Upper lobe of right lung (tissue), 1 donor: ENCODE measurements around the gene SRGAP3. TPM values are rescaled to one million over a fixed set of nuclear protein-coding genes. Genes with fewer than 3 reads are reported as not detected.

Experiments
- ATAC-seq: fragments of 200-7000 bp; cut with Tn5 transposase; one replicate; pipeline ENCODE4 v1.9.1; 2020; ENCODE audit warnings: mild to moderate bottlenecking, moderate library complexity
- DNase-seq: peaks from one replicate; pipeline ENCODE4 v3.0.0-alpha.2; 2020
- H3K27ac ChIP-seq: fragments of 200-600 bp; one replicate; pipeline ENCODE4 v1.8.0; 2022
- H3K27me3 ChIP-seq: fragments of 200-600 bp; one replicate; pipeline ENCODE4 v1.8.0; 2022; ENCODE audit warnings: mild to moderate bottlenecking
- H3K36me3 ChIP-seq: fragments of 200-600 bp; one replicate; pipeline ENCODE4 v1.8.0; 2022
- H3K4me1 ChIP-seq: fragments of 200-600 bp; one replicate; pipeline ENCODE4 v1.8.0; 2022
- H3K4me3 ChIP-seq: fragments of 200-600 bp; one replicate; pipeline ENCODE4 v1.8.0; 2022; ENCODE audit warnings: mild to moderate bottlenecking
- H3K9me3 ChIP-seq: fragments of 200-600 bp; one replicate; pipeline ENCODE4 v1.8.0; 2022
- intact Hi-C: fragments of 100-400 bp; cut with DNase I; formaldehyde crosslinking; loops from one replicate; pipeline ENCODE4 v1.11.0; 2022
- total RNA-seq: library from RNA; stranded (reverse); fragmentation: NEBNext Ultra II Directional; extraction: Animal tissue kit (Norgen Biotek cat#: 25700); gene quantifications from one replicate; pipeline ENCODE4 v1.2.1, GENCODE V29; 2021
- TF ChIP-seq, protein P1 (sequence below): fragments of 200-600 bp; IDR thresholded peaks from one replicate; pipeline ENCODE4 v1.8.0; 2022; ENCODE audit warnings: antibody characterized with exemption
- donor health status: DM: no; HTN: yes; CAD: no; lungs with severe emphysema.

The SRGAP3 gene
- total RNA-seq, 1 donor from 2014 or later = 3.2 TPM

DNA sequence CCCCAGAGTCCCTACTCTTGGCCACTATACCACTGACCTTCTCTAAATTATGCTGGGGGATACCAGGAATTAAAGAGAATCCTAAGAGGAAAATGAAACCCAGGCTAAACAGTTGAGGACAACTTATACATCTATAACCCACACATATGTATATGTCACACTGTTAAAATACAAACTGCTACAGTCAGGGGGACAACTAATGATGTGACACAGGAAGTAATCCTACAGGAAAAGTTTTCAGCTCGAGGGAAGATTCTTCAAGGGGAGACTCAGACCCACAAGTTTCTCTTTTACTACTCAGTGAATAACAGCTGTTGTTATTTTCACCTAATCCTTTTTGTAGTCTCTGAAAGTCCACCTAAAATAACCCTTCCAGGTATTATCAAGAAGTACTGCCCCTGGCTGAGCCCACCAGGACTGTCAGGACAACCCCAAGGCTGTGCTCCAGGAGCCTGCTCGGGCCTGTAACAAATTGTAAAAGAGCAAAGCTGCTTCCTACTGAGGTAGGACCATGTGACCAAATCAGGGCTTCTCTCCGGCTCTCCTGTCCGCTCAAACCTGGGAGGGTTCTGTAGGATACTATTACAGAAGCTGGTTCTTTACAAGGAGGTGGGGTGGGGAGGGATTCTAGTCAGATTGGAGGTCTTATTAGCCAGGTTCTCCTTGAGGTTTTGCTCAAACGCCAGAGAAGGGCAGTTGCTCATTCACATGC lies 91.6 kb downstream of the SRGAP3 start:
- Histone ChIP-seq H3K36me3 (no peaks in the 10 kb centered on the region), H3K27me3 (no peaks in the 10 kb centered on the region), H3K4me1 (no peaks in the 10 kb centered on the region), H3K27ac (no peak overlapping the region), H3K9me3 (no peaks in the 10 kb centered on the region), H3K4me3 (no peak overlapping the region)
- no peak for DNase-seq
- TF ChIP-seq, protein P1, sequence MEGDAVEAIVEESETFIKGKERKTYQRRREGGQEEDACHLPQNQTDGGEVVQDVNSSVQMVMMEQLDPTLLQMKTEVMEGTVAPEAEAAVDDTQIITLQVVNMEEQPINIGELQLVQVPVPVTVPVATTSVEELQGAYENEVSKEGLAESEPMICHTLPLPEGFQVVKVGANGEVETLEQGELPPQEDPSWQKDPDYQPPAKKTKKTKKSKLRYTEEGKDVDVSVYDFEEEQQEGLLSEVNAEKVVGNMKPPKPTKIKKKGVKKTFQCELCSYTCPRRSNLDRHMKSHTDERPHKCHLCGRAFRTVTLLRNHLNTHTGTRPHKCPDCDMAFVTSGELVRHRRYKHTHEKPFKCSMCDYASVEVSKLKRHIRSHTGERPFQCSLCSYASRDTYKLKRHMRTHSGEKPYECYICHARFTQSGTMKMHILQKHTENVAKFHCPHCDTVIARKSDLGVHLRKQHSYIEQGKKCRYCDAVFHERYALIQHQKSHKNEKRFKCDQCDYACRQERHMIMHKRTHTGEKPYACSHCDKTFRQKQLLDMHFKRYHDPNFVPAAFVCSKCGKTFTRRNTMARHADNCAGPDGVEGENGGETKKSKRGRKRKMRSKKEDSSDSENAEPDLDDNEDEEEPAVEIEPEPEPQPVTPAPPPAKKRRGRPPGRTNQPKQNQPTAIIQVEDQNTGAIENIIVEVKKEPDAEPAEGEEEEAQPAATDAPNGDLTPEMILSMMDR = no peak
- ATAC-seq = no peak
- intact Hi-C loops = no loop called here

DNA sequence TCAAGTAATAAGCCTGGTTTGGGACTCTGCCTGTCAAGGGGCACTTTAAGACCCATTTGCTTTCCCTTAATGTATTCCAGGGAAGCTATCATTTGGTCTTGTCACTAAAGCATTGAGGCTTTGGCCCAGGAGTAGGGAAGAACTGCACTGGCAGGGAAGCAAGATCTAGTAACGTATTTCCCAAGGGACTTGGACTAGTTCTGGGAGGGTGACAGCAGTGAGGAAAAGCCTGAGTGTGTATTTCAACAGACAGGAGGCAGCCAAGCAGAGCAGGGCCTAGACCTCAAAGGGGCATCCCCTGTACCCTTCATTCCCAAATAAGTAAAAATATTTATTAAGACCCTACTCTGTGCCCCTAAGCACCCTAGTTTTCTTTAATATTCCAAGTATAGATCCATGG lies 92.8 kb downstream of the SRGAP3 start:
- no peak for ATAC-seq
- Histone ChIP-seq H3K9me3 (no peaks in the 10 kb centered on the region), H3K4me1 (no peaks in the 10 kb centered on the region), H3K4me3 (no peak overlapping the region), H3K36me3 (no peaks in the 10 kb centered on the region), H3K27me3 (no peaks in the 10 kb centered on the region), H3K27ac (no peak overlapping the region)
- intact Hi-C loops = no loop called here
- TF ChIP-seq, protein P1 = no peak
- DNase-seq = no peak

DNA sequence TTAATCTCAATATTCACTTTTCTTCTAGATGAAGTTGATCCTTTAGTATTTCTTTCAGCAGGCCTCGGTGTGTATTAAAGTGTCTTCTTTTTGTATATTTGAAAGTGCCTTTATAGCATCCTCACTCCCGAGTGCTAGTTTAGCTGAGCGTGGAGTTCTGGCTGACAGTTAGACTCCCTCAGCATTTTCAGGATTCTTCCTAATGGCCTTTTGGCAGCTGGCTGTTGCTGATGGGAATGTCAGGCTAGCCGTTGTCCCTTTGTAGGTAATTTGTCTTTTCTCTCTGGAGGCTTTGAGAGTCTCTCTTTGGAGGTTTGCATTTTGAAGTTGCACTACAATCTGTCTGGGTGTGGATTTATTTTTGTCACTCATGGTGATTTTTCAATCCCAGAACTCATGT lies 94.4 kb downstream of the SRGAP3 start:
- no peaks in the 10 kb centered on the region for H3K36me3 ChIP-seq
- no peak for DNase-seq

DNA sequence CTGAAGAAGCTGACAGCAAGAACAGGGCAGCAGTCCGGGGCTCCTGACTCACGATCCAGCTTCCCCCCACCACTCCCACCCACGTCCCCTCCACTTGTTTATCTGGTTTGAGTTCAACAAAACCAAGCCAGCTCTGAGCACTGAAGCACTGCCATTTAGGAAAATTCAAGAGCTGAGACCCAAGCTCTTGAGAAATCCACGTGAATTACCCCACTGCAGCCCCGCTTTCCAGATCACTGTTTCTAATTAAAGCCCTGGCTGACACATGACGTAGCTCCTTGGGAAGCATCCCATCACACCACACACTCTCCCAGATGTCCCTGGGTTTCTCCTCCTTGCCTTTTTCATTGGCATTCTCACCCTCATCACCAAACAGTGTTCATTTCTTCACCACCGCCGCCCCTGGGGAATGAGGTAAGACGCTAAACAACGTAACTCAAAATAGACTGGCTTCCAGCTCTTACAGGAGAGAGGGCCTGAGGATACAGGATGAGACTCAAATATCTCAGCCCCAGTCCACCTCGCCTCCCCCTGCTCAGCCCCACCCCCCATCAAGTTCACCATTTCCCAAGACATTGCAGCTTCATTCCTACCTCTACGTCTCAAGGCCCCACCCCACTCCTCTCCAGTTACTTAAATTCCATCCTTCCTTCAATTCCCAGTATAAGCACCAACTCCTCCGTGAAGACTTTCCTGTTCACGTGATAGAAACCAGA lies 95.4 kb downstream of the SRGAP3 start:
- no peaks in the 10 kb centered on the region for H3K36me3 ChIP-seq
- no peaks in the 10 kb centered on the region for H3K27me3 ChIP-seq
- H3K9me3 ChIP-seq = no peaks in the 10 kb centered on the region
- DNase-seq (no peak), ATAC-seq (no peak)
- no peak overlapping the region for H3K4me3 ChIP-seq
- intact Hi-C loops = no loop called here
- H3K27ac ChIP-seq = no peak overlapping the region
- no peaks in the 10 kb centered on the region for H3K4me1 ChIP-seq
- TF ChIP-seq, protein P1 = no peak

More for the DNA sequence above, 94.4 kb downstream of the SRGAP3 start:
- Histone ChIP-seq H3K4me3 (no peak overlapping the region), H3K9me3 (no peaks in the 10 kb centered on the region), H3K27ac (no peak overlapping the region), H3K27me3 (no peaks in the 10 kb centered on the region), H3K4me1 (no peaks in the 10 kb centered on the region)
- ATAC-seq = no peak
- TF ChIP-seq, protein P1 = no peak
- intact Hi-C loops = no loop called here

DNA sequence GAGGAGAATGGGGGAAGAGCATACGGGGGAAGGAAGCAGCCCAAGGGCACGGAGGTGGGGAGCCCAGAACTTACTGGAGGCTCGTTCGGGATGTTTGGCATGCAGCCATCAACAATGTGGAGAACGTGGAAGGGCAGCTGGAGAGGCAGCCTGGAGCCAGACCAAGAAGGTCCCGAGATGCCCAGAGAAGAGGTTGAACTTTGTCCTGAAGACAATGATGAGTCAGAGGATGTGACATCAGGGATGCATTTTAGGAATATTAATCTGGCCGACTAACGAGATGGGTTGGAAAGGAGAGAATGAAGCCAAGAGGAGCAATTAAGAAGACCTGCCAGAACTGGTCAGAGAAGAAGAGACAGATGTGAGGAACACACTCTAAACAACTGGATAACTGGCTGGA lies 98.2 kb downstream of the SRGAP3 start:
- no peaks in the 10 kb centered on the region for H3K36me3 ChIP-seq
- no peaks in the 10 kb centered on the region for H3K27me3 ChIP-seq
- no peaks in the 10 kb centered on the region for H3K4me1 ChIP-seq
- TF ChIP-seq, protein P1 = no peak
- ATAC-seq = no peak
- no peaks in the 10 kb centered on the region for H3K9me3 ChIP-seq
- H3K4me3 ChIP-seq = no peak overlapping the region
- no peak overlapping the region for H3K27ac ChIP-seq
- DNase-seq = no peak
- intact Hi-C loops = no loop called here
